ENCODE data around the gene SCYL1.

SCYL1 gene

DNA sequence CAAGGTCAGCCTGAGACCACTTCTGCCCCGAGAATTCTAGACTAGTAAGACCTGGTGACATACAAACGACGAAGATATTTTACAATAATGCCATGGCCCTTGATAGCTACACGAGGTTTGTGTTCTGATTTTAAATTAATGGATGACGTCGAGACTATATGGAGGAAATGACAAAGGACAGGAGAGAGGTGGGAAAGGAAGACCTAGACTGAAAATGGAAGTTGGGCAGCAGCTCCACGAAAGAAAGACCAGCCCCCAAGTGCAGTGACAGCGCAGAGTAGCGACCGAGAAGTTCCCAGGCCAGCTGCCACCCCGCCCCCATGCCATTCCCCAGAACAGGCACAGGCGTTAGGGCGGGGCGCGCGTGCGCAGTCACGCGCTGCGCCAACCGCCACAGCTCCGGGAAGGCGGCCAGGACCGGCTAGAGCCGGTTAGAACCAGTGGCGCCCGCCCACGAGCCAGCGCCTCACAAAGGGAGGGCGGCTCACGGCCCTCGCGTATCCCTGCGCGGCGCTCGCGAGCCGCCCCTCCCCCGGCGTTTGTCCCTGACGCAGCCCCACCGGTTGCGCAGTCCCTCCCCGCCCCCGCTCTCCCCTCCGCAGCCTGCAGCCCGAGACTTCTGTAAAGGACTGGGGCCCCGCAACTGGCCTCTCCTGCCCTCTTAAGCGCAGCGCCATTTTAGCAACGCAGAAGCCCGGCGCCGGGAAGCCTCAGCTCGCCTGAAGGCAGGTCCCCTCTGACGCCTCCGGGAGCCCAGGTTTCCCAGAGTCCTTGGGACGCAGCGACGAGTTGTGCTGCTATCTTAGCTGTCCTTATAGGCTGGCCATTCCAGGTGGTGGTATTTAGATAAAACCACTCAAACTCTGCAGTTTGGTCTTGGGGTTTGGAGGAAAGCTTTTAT, 27.5 kb upstream of the SCYL1 start:
- Mint-ChIP-seq H3K36me3 (ENCODE audit: low read depth) (no peaks in the 10 kb centered on the region), H3K27ac (no peak overlapping the region), H3K9me3 (peaks cover 2% of the 10 kb centered on the region), H3K4me1 (peaks cover 39% of the 10 kb centered on the region), H3K4me3 (no peak overlapping the region), H3K27me3 (ENCODE audit: low read depth) (no peaks in the 10 kb centered on the region)
- TF ChIP-seq, protein P1, sequence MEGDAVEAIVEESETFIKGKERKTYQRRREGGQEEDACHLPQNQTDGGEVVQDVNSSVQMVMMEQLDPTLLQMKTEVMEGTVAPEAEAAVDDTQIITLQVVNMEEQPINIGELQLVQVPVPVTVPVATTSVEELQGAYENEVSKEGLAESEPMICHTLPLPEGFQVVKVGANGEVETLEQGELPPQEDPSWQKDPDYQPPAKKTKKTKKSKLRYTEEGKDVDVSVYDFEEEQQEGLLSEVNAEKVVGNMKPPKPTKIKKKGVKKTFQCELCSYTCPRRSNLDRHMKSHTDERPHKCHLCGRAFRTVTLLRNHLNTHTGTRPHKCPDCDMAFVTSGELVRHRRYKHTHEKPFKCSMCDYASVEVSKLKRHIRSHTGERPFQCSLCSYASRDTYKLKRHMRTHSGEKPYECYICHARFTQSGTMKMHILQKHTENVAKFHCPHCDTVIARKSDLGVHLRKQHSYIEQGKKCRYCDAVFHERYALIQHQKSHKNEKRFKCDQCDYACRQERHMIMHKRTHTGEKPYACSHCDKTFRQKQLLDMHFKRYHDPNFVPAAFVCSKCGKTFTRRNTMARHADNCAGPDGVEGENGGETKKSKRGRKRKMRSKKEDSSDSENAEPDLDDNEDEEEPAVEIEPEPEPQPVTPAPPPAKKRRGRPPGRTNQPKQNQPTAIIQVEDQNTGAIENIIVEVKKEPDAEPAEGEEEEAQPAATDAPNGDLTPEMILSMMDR (IDR thresholded peaks at IDR 0.05; ENCODE audit: unreplicated experiment in 3 of 3) = no peak

DNA sequence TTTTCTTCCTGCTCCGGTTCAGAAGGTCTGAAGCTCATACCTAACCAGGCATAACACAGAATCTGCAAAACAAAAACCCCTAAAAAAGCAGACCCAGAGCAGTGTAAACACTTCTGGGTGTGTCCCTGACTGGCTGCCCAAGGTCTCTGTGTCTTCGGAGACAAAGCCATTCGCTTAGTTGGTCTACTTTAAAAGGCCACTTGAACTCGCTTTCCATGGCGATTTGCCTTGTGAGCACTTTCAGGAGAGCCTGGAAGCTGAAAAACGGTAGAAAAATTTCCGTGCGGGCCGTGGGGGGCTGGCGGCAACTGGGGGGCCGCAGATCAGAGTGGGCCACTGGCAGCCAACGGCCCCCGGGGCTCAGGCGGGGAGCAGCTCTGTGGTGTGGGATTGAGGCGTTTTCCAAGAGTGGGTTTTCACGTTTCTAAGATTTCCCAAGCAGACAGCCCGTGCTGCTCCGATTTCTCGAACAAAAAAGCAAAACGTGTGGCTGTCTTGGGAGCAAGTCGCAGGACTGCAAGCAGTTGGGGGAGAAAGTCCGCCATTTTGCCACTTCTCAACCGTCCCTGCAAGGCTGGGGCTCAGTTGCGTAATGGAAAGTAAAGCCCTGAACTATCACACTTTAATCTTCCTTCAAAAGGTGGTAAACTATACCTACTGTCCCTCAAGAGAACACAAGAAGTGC, 26.7 kb upstream of the SCYL1 start:
- H3K27me3 Mint-ChIP-seq (ENCODE audit: low read depth) = no peaks in the 10 kb centered on the region
- H3K4me3 Mint-ChIP-seq = no peak overlapping the region
- TF ChIP-seq, protein P1 (IDR thresholded peaks at IDR 0.05; ENCODE audit: unreplicated experiment in 3 of 3) = no peak
- no peak overlapping the region for H3K27ac Mint-ChIP-seq
- peaks cover 2% of the 10 kb centered on the region for H3K9me3 Mint-ChIP-seq
- H3K4me1 Mint-ChIP-seq = peaks cover 31% of the 10 kb centered on the region
- no peaks in the 10 kb centered on the region for H3K36me3 Mint-ChIP-seq (ENCODE audit: low read depth)

DNA sequence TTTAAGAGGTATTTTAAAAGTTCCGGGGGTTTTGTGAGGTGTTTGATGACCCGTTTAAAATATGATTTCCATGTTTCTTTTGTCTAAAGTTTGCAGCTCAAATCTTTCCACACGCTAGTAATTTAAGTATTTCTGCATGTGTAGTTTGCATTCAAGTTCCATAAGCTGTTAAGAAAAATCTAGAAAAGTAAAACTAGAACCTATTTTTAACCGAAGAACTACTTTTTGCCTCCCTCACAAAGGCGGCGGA, 26.2 kb upstream of the SCYL1 start:
- H3K4me1 Mint-ChIP-seq = peaks cover 27% of the 10 kb centered on the region

DNA sequence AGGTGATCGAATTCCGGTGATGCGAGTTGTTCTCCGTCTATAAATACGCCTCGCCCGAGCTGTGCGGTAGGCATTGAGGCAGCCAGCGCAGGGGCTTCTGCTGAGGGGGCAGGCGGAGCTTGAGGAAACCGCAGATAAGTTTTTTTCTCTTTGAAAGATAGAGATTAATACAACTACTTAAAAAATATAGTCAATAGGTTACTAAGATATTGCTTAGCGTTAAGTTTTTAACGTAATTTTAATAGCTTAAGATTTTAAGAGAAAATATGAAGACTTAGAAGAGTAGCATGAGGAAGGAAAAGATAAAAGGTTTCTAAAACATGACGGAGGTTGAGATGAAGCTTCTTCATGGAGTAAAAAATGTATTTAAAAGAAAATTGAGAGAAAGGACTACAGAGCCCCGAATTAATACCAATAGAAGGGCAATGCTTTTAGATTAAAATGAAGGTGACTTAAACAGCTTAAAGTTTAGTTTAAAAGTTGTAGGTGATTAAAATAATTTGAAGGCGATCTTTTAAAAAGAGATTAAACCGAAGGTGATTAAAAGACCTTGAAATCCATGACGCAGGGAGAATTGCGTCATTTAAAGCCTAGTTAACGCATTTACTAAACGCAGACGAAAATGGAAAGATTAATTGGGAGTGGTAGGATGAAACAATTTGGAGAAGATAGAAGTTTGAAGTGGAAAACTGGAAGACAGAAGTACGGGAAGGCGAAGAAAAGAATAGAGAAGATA, 25.7 kb upstream of the SCYL1 start, which contains the start of gene MALAT1:
Gene MALAT1 (plus strand): TSS at position 69 of the 736 bp plus-strand sequence.
- Mint-ChIP-seq H3K9me3 (peaks cover 2% of the 10 kb centered on the region), H3K4me1 (peaks cover 24% of the 10 kb centered on the region), H3K27me3 (ENCODE audit: low read depth) (no peaks in the 10 kb centered on the region), H3K4me3 (no peak within 1 kb of the TSS), H3K36me3 (ENCODE audit: low read depth) (no peaks in the 10 kb centered on the region), H3K27ac (no peak within 1 kb of the TSS)
- TF ChIP-seq, protein P1 (IDR thresholded peaks at IDR 0.05; ENCODE audit: unreplicated experiment in 3 of 3) = no peak

More for the DNA sequence above, 26.2 kb upstream of the SCYL1 start:
- H3K27me3 Mint-ChIP-seq (ENCODE audit: low read depth) = no peaks in the 10 kb centered on the region
- peaks cover 2% of the 10 kb centered on the region for H3K9me3 Mint-ChIP-seq
- TF ChIP-seq, protein P1 (IDR thresholded peaks at IDR 0.05; ENCODE audit: unreplicated experiment in 3 of 3) = no peak
- no peak overlapping the region for H3K27ac Mint-ChIP-seq
- no peak overlapping the region for H3K4me3 Mint-ChIP-seq
- no peaks in the 10 kb centered on the region for H3K36me3 Mint-ChIP-seq (ENCODE audit: low read depth)

DNA sequence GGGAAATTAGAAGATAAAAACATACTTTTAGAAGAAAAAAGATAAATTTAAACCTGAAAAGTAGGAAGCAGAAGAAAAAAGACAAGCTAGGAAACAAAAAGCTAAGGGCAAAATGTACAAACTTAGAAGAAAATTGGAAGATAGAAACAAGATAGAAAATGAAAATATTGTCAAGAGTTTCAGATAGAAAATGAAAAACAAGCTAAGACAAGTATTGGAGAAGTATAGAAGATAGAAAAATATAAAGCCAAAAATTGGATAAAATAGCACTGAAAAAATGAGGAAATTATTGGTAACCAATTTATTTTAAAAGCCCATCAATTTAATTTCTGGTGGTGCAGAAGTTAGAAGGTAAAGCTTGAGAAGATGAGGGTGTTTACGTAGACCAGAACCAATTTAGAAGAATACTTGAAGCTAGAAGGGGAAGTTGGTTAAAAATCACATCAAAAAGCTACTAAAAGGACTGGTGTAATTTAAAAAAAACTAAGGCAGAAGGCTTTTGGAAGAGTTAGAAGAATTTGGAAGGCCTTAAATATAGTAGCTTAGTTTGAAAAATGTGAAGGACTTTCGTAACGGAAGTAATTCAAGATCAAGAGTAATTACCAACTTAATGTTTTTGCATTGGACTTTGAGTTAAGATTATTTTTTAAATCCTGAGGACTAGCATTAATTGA, 25.0 kb upstream of the SCYL1 start:
- Mint-ChIP-seq H3K4me3 (no peak overlapping the region), H3K4me1 (peaks cover 24% of the 10 kb centered on the region)

More for the DNA sequence above, 25.0 kb upstream of the SCYL1 start:
- Mint-ChIP-seq H3K27ac (no peak overlapping the region), H3K36me3 (ENCODE audit: low read depth) (no peaks in the 10 kb centered on the region), H3K9me3 (peaks cover 2% of the 10 kb centered on the region), H3K27me3 (ENCODE audit: low read depth) (no peaks in the 10 kb centered on the region)
- TF ChIP-seq, protein P1 (IDR thresholded peaks at IDR 0.05; ENCODE audit: unreplicated experiment in 3 of 3) = no peak
